Activated gamma-delta T cell treated with anti-CD3 and anti-CD28 coated beads, Interleukin-2, amount 50 U/mL, for 16 hours (primary cell): ENCODE results near the gene PI4KA.

Source experiments
- DNase-seq: peaks from one replicate; pipeline ENCODE4 v3.0.0-alpha.2; 2020; ENCODE audit warnings: low read depth

The PI4KA gene

DNA sequence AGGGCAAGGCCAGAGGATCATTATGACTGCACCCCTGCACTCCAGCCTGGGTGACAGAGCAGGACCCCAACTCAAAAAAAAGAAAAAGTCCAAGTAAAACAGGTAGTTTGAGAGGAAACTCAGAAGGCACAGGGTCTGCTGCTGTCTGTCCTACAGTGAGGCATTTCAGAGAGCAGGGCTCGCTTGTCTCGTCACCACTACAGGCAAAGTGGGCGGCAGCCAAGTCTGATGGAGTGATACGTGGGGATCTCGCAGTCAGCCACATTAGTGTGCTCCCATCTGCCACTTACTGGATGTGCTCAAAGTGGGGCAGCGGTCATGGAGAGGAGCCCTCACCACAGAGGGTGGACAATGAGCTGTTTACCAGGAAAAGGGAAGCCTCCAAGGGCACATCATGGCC lies 42.1 kb downstream of the PI4KA start:
- DNase-seq, result no peak

GRCh38 chr22:20815477-20816050 lies 43.0 kb downstream of the PI4KA start:
- DNase-seq, result no peak

DNA sequence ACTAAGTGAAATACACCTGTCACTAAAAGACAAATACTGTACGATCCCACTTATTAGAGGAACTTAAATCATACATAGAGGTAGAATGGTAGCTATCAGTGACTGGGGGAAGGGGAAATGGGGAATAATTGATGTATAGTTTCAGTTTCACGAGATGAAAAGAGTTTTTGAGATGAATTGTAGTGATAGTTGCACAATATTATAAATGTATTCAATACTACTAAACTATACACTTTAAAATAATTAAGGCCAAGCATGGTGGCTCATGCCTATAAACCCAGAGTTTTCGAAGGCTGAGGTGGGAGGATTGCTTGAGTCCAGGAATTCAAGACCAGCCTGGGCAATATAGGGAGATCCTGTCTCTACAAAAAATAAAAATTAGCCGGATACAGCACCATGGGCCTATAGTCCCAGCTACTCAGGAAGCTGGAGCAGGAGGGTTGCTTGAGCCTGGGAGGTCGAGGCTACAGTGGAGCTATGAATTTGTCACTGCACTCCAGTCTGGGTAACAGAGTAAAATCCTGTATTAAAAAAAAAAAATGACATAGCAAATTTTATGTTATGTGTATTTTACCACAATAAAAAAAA lies 44.3 kb downstream of the PI4KA start:
- no peak for DNase-seq

DNA sequence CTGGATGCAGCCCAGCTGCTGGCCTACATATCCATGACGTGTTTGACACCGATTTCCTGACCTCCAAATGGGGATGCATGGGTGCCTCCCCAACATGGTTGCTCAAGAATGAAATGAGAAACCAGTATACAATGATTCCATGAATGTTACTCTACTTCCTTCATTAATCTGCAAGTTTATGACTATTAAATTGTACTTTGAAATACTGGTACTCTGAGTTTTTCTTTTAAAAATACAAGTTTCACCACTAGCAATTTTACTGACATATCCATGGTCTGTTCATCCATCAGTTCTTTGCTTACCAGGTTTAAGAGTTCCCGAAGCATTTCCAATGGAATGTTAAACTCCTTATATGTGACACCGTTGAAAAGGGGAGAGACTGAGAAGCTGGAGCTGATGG lies 45.6 kb downstream of the PI4KA start:
- DNase-seq, result no peak

DNA sequence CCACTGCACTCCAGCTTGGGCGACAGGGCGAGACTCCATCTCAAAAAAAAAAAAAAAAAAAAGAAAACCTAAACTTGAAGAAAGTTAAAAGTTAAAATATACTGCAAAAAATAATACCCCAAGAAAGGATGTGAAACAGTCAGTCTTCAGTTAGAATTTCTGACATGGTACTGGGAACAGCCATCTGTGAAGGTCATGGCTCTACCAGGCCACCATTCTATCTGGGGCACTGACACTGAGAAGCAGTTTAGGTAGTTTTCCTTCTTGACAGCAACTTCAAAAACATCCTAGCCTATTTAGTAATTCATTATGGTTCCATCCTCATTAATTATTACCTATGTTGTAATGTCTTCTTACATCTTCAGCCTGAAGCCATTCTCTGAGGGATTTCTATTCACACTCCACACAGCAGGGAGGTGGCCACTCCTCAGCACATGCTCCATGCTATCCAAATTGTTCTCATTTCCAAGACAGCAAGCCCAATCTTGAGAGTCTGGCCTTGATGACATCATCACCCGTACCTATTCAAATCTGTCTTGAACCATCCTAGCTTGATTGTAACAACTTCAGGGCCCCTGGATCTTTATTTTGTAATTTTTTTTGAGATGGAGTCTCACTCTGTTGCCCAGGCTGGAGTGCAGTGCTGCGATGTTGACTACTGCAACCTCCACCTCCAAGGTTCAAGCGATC lies 46.5 kb downstream of the PI4KA start:
- no peak for DNase-seq

DNA sequence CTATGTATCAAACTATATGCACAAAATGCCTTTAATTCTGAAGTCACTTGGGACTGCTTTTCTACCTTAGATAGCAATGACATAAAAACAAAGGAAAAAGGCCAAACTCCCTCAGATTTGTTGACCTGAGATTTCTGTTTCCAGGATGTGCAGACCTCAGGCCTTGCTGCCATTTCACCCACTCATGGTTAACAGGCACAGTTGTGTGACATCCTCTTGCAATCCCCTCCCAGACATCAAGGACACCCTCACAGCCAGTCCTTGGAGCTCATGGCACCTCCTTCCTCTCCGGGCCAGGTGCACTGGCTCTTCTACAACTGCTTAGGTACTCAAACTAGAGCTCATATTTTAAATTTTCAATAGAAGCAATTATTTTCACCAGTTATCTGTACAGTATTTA lies 47.4 kb downstream of the PI4KA start:
- DNase-seq, result no peak

GRCh38 chr22:20810645-20811044 lies 48.0 kb downstream of the PI4KA start:
- no peak for DNase-seq

DNA sequence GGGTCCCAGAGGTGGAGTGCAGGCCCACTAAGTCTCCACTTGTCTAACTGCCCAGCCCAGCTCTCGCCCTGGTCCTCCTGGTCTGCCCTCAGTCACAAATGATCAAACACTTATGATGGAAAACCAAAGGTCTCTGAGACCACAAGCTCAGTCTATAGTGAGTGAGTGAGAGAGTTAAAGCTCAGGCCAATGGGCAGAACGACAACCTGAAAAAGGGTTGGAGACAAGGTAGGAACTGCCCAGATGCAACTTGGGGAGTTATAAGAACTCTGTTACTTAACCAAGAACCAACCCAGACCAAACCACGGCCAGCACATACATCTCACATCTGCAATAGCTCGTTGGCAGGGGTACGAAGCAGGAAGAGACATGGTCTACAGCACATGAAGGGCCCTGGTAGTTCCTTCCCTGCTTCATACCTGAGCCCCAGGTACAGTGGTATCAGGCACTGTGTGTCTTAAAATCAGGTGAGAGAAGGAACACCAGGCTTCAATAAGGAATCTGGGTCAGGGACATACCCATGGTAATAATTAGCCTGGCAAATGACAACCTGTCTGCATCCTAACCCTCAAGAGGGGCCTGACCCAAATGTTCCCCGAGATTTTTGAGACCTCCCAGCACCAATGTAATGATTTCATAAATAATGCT lies 48.9 kb downstream of the PI4KA start:
- no peak for DNase-seq

DNA sequence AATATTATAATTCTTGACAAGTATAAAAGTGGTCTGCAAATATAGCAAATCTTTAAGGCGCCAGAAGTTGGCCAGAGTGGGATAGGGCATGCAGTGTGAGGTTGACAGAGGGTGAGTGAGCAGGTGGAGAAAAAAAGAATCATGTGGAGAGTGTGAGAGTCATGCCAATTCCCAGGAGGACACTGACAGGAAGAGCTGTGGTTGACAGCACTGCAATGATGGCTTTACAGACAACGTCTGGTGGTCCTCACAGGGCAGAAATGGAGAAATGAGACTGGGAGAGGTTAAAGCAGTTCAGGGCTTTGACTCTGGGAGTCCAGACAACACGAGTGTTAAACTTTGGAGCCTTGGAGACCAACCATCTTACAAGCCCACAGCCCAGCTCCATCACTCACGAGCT lies 49.8 kb downstream of the PI4KA start:
- no peak for DNase-seq

DNA sequence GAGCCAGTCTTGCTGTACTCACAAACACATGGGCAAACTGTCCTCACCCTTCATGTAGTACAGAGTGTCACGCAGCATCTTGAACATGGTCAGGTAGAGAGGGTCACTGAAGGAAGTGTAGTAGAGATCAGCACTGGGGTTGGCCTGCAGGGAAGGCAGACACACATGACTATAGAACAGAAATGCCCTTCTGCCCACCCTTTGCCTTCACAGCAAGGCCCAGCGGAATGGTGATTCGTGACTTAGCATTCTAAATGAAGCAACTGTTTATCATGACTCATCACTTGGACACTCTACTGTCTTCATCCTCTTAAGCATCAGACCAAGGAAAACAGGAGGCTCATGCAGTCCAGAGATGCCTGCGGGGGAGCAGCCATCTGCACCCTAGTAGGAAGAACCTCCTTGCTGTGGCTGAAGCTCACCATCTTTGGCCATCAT lies 51.3 kb downstream of the PI4KA start:
- no peak for DNase-seq

DNA sequence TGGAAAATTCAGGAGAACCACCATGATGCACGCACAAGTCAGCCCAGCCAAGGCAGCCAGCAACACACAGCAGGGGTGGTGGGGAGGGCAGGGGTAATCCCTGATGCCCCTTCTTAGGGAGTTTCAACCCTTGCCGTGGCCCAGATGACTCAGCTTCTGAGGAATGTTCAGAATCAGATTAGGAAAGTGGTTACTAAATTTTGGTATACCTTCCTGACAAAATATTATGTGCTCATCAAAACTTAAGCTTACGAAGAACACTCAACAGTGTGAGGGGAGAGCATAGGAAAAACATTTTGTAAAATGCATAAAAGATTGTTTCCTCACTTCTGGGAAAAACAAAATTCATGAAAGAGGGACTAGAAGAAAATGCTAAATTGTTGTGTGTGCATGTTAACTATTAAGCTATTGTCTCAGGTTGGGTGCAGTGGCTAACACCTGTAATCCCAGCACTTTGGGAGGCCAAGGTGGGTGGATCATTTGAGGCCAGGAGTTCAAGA lies 52.6 kb downstream of the PI4KA start:
- no peak for DNase-seq

- DNase-seq, result no peak
Observed at GRCh38 chr22:20804650-20805049, 54.0 kb downstream of the PI4KA start.

DNA sequence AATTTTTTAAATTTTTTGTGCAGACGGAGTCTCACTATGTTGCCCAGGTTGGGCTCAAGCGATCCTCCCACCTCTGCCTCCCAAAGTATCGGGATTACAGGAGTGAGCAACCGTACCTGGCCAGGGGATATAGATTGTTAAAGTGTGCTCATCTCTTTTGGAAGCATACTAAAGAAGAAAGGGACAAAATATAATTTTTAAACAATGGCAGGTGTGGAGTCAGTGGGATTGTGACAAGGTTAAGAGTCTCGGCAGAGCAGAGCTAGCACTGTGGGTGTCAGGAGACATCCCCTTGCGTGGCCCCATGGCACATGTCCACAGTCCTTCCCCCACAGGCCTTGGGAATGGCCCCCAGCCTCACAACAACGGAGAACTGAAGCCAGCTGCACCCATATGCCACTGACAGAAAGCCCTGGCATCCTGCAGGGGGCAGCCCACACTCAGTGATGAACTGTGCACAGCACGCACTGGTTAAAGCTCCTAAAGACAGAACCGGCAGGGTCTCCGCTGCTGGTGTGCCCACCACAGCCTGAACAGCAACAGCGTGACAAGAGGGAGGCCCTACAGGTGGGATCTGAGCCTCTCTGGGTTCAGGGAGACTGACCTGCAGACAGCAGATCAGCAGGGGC lies 54.8 kb downstream of the PI4KA start:
- peak; percentile 9 for DNase-seq

DNA sequence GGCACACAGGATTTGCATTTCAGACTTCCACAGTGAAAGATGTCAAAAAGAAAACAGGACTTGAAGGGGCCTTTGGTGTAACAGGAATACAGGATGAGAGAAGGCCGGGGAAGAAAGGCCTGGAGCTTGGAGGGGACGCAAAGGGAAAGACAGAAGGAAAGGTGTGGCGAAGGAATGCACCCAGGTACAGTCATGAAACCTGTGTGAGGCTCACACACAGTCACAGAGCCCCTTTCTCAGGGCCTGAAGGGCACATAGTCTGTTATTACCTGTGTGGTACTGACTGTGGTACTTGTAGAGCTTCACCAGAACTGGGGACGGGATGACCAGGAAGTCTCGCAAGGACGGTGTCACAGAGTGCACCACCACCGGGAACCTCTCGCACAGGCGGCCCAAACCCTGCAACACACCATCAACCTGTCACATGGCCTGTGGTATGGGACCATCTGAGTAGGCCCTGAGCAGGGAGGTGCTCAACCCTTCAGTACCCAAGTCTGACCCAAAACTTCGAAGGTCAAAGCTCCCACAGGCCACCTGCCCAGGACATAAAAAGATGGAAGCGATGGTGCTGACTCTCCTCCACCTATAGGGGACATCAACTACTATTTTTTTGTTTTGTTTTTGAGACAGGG lies 55.6 kb downstream of the PI4KA start:
- no peak for DNase-seq

DNA sequence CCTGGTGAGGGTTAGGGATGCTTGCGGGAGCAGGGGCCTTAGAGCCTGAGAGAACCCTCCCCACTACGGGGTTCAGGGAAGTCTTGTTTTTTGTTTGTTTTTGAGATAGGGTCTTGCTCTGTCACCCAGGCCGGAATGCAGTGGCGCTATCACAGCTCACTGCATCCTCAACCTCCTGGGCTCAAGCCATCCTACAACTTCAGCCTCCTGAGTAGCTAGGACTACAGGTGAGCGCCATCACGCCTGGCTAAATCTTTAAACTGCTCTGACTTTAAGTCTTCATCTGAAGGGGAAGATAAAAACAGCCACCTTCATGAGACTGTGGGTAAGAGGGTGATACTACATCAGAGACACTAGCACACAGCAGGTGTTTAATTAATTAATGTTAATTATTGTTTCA lies 56.2 kb downstream of the PI4KA start:
- no peak for DNase-seq

GRCh38 chr22:20799449-20799848 lies 59.2 kb downstream of the PI4KA start:
- DNase-seq, result no peak

DNA sequence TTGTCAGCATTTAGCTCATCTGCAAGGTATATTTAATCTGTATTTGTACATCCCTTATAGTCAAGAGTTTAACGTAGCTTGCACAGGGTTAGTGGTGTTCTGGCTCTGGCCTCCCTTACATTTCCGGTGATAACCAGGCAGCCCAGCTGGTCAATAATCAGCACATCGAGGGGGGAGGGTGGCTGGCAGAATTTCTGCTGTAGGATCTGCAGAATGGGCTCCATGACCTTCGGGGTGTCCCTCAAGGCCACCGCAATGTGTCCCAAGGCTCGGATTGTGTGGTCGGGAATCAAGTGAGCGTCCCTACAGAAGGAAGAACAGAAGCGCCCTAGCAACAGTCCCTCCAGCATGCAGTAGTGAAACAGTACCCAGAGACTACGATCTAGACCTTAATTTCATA lies 59.6 kb downstream of the PI4KA start:
- DNase-seq, result no peak

DNA sequence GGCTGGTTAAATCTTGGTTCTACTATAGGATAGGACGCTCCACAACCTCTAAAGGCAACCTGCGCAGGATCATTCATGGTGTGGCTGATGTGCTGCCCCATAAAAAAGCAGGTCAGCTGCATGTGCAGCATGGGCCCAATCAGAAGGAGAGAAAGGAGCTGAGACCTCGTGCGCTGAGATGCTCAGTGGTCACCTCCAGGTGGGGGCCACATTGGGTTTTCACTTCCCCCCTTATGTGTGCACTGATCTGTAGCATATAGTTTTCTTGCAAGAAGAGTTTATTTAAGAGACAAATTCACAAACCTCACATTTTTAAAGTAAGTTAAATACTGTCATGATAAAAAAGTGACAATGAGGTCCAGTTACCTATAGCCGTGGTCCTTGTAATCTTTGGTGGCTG lies 60.4 kb downstream of the PI4KA start:
- no peak for DNase-seq

- DNase-seq, result no peak
Observed at GRCh38 chr22:20796731-20797130, 61.9 kb downstream of the PI4KA start.

GRCh38 chr22:20794650-20795413 lies 63.8 kb downstream of the PI4KA start:
- DNase-seq, result no peak
